Measurements from ENCODE around the gene TTC6.

DNA sequence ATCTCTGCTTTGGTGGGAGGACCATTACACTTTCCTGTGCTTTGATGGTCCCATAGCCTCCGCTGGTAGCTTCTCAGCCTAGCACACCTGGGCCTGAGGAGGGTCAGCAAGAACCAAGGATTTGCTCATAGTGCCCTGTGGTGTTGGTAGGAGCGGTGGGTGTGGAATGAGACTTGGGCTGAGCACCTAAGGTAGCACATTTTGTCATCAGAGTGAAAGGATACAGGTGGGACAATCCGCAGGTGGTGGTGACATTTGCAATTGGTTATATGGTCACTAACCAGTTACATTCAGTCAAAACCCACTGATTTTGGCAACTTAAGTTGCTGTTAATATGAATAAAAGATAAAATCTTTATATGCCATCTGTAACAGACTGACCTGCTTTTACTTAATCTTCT lies 46.7 kb downstream of the TTC6 start:
- TF ChIP-seq TAF1 (conservative IDR thresholded peaks at IDR 0.05) (no peak), CTCF (IDR thresholded peaks at IDR 0.05; ENCODE audit: low read depth, low read length, missing input control) (no peak), REST (IDR thresholded peaks at IDR 0.05) (no peak), RAD21 (IDR thresholded peaks at IDR 0.05) (no peak)

Data from liver (tissue), 3 donors.